HCT116 (cell line): ENCODE measurements around the gene ARL15.

Experiments used
- POLR2AphosphoS5 ChIP-seq: IDR thresholded peaks from 2 replicates; pipeline ENCODE4 v1.6.1; 2011; ENCODE audit warnings: mild to moderate bottlenecking, low read depth, low read length, moderate library complexity
- RAD21 ChIP-seq: IDR thresholded peaks from 2 replicates; pipeline ENCODE4 v1.6.1; 2012; ENCODE audit warnings: low read depth, mild to moderate bottlenecking
- TF ChIP-seq, protein P1 (sequence below), 3 experiments: fragments of 200-600 bp in 1 of 3; sonication (generic) in 1 of 3; IDR thresholded peaks in 2 of 3; conservative IDR thresholded peaks in 1 of 3; 2 replicates each; pipeline ENCODE4 v1.5.1; 2012 to 2017; ENCODE audit warnings: low read depth in 2 of 3, low read length in 2 of 3, antibody characterized with exemption in 1 of 3, borderline replicate concordance in 1 of 3, control low read depth in 1 of 3, mild to moderate bottlenecking in 1 of 3, mixed read lengths in 1 of 3, mixed run types in 1 of 3, moderate library complexity in 1 of 3; ENCODE audit not compliant: insufficient read depth in 1 of 3

DNA sequence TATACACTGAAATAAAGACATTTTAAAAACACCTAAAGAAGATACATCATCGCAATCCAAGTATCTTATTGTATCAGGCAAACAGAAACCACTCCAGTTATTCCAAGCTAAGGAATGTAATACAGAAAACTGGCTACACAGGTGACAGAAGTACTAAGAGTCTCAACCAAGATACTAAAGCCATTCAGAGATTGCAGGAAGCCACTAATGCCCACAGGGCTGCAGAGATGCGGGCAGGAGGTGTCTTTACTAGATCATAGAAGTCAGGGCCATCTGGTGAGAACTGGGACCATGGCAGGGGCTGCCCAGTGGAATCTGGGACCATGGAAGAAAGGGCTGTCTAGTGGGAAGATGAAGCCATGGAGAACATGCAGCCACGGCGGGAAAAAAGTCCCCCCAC is 384.3 kb downstream of the ARL15 start:
- TF ChIP-seq POLR2AphosphoS5, result no peak
- TF ChIP-seq, protein P1, sequence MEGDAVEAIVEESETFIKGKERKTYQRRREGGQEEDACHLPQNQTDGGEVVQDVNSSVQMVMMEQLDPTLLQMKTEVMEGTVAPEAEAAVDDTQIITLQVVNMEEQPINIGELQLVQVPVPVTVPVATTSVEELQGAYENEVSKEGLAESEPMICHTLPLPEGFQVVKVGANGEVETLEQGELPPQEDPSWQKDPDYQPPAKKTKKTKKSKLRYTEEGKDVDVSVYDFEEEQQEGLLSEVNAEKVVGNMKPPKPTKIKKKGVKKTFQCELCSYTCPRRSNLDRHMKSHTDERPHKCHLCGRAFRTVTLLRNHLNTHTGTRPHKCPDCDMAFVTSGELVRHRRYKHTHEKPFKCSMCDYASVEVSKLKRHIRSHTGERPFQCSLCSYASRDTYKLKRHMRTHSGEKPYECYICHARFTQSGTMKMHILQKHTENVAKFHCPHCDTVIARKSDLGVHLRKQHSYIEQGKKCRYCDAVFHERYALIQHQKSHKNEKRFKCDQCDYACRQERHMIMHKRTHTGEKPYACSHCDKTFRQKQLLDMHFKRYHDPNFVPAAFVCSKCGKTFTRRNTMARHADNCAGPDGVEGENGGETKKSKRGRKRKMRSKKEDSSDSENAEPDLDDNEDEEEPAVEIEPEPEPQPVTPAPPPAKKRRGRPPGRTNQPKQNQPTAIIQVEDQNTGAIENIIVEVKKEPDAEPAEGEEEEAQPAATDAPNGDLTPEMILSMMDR (IDR thresholded peaks at IDR 0.05 in 2 of 3, conservative IDR thresholded peaks at IDR 0.05 in 1 of 3; ENCODE audit: borderline replicate concordance in 1 of 3, insufficient read depth in 1 of 3, low read depth in 2 of 3, low read length in 2 of 3), result no peak
- TF ChIP-seq RAD21, result no peak
